Hematopoietic multipotent progenitor cell treated with erythropoietin and hydrocortisone succinate and interleukin-3 and kit ligand, for 15 days (in vitro differentiated cells): ENCODE measurements around the gene TADA2B.

ENCODE experiments used
- DNase-seq: peaks from one replicate; pipeline ENCODE4 v3.0.0-alpha.2; 2015; ENCODE audit warnings: low spot score

TADA2B gene

GRCh38 chr4:7018281-7018680 lies 24.9 kb upstream of the TADA2B start:
- no peak for DNase-seq

GRCh38 chr4:7019367-7019766 lies 23.8 kb upstream of the TADA2B start:
- no peak for DNase-seq

DNA sequence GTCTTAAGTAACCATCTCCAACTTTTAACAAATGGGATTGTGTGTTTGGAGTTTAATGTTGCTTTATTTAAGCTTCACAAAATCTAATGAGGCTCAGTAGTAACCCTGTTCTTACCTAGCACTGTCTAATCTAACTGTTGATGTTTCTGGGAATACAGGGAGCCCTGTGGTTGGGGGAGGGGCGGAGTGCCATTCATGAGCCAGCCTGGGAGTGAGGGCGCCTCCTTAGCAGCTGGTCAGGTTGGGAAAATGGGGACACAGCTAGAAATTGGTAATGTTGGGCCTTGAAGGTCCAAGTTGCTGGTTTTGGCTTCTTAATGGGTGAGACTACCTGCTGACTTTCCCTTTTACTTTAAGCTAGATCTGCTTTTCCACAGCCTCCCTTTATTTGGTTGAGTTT lies 22.9 kb upstream of the TADA2B start:
- DNase-seq: no peak

GRCh38 chr4:7020856-7021255 lies 22.3 kb upstream of the TADA2B start:
- no peak for DNase-seq

DNA sequence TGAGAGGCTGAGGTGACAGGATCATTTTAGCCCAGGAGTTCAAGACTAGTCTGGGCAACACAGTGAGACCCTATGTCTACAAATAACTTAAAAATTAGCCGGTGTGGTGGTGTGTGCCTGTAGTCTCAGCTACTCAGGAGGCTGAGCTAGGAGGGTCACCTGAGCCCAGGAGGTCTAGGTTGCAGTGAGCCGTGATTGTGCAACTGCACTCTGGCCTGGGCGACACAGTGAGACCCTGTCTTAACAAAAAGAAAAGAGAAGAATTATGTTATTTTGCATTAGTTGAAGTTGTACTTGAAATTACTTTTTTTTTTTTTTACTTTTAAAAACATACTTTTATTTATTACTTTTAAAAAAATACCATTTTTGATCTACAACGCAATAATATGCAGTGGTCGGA lies 21.8 kb upstream of the TADA2B start:
- DNase-seq: no peak

GRCh38 chr4:7021930-7022664 lies 21.1 kb upstream of the TADA2B start:
- no peak for DNase-seq

DNA sequence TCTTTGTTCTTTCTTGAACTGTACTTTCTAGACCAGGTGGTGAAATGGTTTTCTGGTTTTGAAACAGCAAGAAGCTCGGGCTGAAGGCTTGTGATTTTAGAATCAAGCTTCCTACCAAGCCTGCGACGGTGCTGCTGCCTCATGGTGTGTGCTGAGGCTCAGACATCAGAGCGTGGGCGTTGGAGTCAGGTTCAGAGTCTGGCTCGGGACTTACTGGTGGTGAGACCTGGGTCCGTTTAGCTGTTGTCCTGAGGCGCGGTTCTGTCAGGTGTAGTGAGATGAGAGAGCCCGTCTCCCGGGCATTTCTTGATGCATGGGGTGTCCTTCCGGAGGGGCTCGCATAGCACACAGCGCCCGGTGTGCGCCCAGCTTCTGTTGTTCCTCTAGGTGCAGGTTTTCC lies 19.7 kb upstream of the TADA2B start:
- DNase-seq: no peak

DNA sequence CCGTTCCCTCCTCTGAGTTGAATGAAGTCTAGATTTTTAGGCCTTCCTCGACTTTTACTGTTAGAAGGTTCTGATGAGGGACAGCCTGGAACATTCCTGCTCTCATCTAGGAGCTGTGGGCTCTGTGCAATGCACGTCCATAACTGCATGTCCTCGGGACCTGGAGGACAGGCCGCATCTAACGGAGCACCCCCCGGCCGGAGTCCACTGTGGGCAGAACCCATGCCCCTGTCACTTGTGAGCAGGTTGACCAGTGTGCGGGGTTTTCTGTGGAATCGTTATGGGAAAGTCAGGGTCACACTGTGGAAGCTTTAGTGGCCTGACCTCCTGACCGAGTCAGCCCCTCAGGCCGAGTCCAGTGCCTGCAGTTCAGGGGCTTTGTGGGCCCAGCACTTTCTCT lies 19.3 kb upstream of the TADA2B start:
- no peak for DNase-seq

DNA sequence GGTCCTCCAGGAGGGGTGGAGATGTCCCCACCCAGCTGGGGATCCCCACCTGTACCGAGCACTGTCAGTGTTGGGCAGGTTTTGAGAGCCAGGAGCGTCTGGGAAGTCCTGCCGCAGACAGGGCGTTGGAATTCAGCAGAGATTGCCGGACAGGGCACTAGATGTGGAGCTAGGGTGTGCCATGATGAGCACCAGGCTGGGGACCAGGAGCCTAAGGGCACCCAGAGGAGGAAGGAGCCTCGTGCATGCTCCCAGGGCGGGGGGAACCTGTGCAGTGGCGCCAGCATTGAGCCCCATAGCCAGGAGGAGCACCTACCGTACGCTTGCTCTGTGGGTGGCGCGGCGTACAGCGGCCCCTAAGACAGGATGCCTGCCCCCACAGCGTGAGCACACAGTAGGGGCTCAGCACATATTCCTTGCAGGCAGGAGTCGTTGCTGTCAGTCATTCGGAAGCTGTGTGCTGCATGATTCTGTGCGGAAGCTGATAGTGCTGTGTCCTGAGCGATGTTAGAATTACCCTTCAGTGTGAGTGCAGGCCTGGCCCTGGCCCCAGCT lies 18.8 kb upstream of the TADA2B start:
- no peak for DNase-seq

- no peak for DNase-seq
Measured at GRCh38 chr4:7025040-7025602, 18.1 kb upstream of the TADA2B start.

DNA sequence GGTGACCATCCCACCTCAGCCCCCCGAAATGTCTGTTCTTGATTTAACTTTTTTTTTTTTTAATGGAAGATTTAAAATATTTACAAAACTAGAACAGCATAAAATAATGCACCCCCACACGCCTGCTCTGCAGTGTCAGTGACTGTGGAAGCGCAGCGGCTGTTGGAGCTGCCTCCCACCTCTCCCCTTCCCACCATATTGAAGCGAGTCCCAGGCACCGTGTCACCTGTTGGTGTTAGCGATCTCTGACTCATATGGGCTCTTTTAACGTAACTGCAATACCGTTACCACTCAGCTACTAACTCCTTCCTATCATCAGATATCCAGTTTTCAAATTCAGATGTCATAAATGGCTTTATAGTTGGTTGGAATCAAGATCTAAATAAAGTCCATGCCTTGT lies 17.1 kb upstream of the TADA2B start:
- no peak for DNase-seq

DNA sequence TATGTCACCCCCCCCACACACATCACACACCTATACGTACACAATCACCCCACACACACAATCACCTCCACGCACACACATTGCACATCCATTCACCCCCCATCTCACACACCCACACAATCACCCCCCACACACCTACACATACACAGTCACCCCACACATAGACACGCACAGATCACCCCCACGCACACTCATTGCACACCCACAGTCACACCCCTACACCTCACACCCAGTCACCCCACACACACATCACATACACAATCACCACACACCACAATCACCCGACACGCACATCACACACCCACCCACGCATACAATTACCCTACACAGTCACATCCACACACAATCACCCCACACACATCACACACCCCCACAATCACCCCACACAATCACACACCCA lies 15.9 kb upstream of the TADA2B start:
- DNase-seq: no peak

GRCh38 chr4:7027913-7028312 lies 15.3 kb upstream of the TADA2B start:
- DNase-seq: no peak

DNA sequence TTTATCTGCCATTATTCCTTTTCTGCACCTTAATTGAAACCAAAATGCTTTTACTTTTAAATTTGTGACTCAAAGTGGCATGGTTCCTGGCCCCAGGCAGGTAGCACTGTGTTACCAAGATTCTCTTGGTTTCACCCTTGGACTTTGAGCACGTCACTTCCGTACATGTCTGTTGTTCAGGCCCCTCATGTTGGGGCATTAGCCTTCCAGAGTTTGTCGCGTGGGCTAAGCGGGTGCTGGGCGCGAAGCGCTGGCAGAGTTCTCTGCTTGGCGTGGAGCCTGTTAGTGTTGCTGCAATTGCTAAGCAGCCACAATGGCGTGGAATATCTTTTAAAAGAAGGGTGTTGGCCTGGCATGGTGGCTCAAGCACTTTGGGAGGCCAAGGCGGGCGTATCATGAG lies 14.0 kb upstream of the TADA2B start:
- DNase-seq: no peak

DNA sequence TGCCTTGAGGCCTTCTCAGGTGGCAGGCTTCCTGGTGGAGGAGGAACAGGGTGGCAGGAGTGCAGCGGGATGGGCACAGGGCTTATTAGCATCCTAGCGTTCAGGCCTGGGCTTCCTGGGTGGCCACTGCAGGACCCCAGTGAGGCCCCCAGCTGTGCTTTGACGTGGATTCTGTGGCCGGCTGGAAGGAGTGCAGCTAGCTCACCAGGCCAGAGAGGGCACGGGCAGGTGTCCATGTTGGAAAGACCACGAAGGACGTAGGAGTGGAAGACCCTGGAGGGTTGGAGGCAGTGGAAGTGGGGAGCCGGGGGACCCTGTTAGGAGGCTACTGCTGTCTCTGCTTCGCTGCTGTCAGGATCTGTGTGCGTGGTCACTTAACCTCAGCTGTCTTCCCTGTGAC lies 13.3 kb upstream of the TADA2B start:
- DNase-seq: no peak

DNA sequence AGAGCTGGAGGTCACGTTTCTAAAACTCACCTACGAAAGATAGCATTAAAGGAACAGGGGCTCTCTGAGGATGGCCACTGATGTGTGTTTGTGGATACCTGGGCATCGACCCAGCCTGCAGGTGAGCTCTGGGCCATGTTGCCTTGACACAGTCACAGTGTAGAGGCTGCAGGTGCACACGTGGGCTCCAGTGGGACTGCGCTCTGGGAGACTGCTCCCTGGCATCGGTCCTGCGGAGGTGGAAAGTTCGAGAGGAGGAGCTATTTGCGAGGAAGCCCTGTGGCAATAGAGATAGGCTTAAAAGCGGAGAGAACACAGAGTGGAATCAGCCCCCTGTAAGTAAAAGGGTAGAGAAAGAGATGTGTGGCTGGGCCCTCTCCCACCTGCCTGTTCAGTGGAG lies 12.3 kb upstream of the TADA2B start:
- DNase-seq: no peak

GRCh38 chr4:7031558-7032449 lies 11.4 kb upstream of the TADA2B start:
- no peak for DNase-seq

DNA sequence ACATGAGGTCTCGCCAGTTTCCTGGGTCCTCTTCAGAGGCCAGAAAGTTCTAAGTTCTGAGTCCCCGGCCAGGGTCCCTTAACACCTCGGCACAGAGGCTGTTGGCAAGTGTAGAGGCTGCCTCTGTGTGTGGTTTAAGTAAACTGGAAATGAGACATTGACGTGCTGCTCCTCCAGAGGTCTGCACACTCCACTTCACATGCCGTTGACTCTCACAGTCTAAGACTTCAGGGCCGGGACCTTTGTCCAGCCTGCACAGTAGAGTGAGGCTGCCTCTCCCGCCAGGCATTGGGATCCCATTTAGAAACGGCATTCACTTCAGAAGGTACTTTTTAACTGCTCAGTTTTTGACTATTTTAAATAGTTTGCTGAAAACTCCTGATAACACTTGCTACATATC lies 10.6 kb upstream of the TADA2B start:
- DNase-seq: no peak

GRCh38 chr4:7034262-7035081 lies 8.7 kb upstream of the TADA2B start:
- DNase-seq: no peak

DNA sequence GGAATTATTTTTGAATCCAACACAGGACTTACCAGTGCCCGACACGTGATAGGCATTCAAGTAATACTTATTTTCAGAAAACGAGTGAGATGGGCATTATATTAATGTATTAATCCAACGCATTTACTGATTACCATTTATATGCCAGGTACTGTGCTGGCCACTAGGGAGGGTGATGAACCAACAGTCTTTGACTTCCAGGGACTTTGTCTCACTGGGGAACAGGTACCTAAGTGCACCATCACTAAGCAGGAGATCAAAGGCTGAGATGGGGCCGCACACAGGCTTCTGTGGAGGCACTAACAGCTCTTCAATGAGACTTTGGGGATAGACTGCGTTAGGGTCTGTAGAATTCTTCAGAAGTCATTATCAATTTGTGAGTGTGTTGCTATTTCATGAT lies 5.7 kb upstream of the TADA2B start:
- peak; percentile 20 for DNase-seq

DNA sequence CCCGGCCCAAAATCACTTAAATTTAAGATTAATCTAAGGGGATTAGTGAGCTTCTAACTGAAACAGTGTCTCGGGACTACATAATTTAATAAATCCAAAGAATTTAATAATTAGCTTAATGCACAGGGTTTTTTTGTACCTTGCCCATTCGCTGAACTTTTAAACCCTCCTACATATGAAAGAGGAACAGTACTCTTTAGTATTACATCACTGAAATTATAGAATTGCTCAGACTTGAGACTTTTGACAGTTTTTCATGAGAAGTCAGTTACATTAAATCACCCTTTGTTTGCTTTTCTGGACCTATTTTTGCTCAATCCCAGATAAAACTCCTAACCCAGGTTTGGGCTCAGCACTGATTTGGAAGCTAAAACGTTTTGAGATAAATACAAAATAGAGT lies 2.4 kb upstream of the TADA2B start:
- no peak for DNase-seq

DNA sequence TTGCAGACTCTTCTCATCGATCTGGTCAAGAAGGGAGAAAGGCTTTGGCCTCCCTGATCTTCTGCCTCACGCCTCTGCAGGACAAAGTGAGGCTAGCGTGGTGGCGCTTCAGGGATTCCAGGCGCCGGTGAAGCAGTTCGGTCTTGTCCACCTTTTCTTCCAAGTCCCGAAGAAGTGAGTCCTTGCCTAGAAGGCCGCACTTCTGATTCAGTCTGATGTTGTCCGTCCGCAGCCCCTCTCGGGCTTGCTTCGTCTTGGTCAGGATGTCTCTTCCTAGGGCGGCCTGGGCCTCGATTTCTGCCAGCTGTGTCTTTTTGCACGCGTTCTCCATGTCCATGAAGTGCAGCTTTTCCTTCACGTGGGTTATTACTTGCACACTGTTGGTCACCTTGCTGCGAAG lies 1.9 kb upstream of the TADA2B start:
- DNase-seq: no peak
